Stimulated activated CD4-positive, alpha-beta T cell treated with anti-CD3 and anti-CD28 coated beads, Interleukin-12 subunit alpha, Interleukin-12 subunit beta, amount 100 ng/mL, for 4 hours (primary cell): ENCODE data around the gene PARS2.
A peak's percentile ranks its signal among the peaks of the same experiment; 100 is the strongest.

Experiments used
- DNase-seq: peaks from one replicate; pipeline ENCODE4 v3.0.0-alpha.2; 2020

The PARS2 gene

GRCh38 chr1:54764133-54764921, at the start of gene PARS2:
Gene PARS2, minus strand, starts transcription at chr1:54764523. Its CDS starts 5,362 bp downstream, at chr1:54759161.
- peak; percentile 96 for DNase-seq

- DNase-seq = no peak
These were observed 49.8 kb upstream of the PARS2 start for GRCh38 chr1:54814126-54814498.

- DNase-seq = no peak
These were observed 49.3 kb upstream of the PARS2 start for GRCh38 chr1:54813485-54814125.

GRCh38 chr1:54812801-54813484, 48.6 kb upstream of the PARS2 start:
- no peak for DNase-seq

- DNase-seq = no peak
These were observed 47.7 kb upstream of the PARS2 start for GRCh38 chr1:54811739-54812655.

- no peak for DNase-seq
These were observed 46.7 kb upstream of the PARS2 start for GRCh38 chr1:54811066-54811465.

GRCh38 chr1:54810153-54810942, 46.0 kb upstream of the PARS2 start:
- DNase-seq = peak; percentile 68

GRCh38 chr1:54809496-54810074, 45.3 kb upstream of the PARS2 start:
- no peak for DNase-seq

- DNase-seq = no peak
These were observed 44.3 kb upstream of the PARS2 start for GRCh38 chr1:54808443-54809207.

- DNase-seq = no peak
These were observed 43.4 kb upstream of the PARS2 start for GRCh38 chr1:54807756-54808155.

- DNase-seq = no peak
These were observed 42.7 kb upstream of the PARS2 start for GRCh38 chr1:54806931-54807611.

GRCh38 chr1:54805981-54806381, 41.7 kb upstream of the PARS2 start:
- no peak for DNase-seq

GRCh38 chr1:54805466-54805865, 41.1 kb upstream of the PARS2 start:
- no peak for DNase-seq

- no peak for DNase-seq
These were observed 40.3 kb upstream of the PARS2 start for GRCh38 chr1:54804471-54805132.

- no peak for DNase-seq
These were observed 39.6 kb upstream of the PARS2 start for GRCh38 chr1:54803761-54804470.

- peak; percentile 61 for DNase-seq
These were observed 36.8 kb upstream of the PARS2 start, which contains the start of gene TTC22 for GRCh38 chr1:54800899-54801759. Gene TTC22, minus strand, starts transcription at chr1:54801323. Its CDS starts 160 bp downstream, at chr1:54801163.

GRCh38 chr1:54800041-54800898, 35.9 kb upstream of the PARS2 start:
- DNase-seq = no peak
